HG03135 (cell line): ENCODE data around the gene ISL1.

Experiments
- ATAC-seq: cut with Tn5 transposase; IDR thresholded peaks from one replicate; pipeline ENCODE4 v1.9.1; 2021; ENCODE audit warnings: mild to moderate bottlenecking, moderate library complexity; ENCODE audit not compliant: unreplicated experiment

Gene ISL1

DNA sequence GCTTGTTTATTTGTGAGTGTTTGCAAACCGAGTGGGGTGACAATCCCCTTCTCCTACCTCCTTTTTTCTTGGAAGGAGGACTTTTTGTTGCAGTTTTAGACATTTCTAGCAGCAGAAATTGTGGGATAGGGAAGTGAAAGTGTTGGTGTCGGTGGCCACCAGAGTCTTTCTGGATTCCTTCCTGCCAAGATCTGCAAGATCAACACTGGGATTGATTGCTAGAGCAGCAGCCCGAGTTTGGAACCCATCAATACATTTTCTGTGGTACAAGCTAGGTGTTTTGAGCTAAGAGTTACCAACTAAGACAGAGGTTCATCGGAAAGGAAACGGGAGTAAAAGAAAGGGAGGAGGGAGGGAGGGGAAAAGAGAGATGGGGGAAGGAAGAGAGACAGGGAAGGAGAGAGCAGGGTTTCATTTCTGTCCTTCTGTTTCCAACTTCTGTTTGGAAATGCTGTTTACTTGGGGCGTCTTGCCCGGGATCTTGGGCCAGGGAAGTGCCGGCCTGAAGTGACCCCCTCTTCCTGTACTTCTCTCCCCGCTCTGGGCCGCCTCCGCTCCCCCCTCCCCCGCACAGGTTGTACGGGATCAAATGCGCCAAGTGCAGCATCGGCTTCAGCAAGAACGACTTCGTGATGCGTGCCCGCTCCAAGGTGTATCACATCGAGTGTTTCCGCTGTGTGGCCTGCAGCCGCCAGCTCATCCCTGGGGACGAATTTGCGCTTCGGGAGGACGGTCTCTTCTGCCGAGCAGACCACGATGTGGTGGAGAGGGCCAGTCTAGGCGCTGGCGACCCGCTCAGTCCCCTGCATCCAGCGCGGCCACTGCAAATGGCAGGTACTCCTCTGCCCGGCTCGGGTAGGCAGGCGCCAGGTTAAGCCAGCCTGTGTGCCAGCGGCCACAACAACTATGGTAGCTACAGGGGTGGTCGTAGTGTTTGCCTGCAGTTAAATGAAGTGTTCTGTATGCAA, 4.0 kb downstream of the ISL1 start:
- ATAC-seq, result no peak

DNA sequence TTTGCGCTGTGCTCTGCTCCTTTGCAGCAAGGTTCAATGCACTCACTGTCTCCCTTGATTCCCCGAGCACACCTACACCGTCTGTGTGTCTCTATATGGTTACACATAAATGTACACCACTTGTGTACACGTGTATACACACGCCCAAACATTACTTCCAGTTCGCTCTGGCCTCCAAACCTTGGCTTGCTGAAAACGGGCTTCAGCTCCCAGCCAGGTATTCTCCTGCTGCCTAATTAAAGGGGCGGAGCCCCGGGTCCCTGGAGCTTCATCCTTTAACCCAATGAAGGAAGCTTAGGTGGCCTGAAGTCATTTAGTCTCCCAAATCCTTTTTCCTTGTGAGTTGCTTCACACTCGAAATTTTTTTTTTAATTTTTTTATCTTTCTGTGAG, 4.6 kb downstream of the ISL1 start:
- no peak for ATAC-seq

DNA sequence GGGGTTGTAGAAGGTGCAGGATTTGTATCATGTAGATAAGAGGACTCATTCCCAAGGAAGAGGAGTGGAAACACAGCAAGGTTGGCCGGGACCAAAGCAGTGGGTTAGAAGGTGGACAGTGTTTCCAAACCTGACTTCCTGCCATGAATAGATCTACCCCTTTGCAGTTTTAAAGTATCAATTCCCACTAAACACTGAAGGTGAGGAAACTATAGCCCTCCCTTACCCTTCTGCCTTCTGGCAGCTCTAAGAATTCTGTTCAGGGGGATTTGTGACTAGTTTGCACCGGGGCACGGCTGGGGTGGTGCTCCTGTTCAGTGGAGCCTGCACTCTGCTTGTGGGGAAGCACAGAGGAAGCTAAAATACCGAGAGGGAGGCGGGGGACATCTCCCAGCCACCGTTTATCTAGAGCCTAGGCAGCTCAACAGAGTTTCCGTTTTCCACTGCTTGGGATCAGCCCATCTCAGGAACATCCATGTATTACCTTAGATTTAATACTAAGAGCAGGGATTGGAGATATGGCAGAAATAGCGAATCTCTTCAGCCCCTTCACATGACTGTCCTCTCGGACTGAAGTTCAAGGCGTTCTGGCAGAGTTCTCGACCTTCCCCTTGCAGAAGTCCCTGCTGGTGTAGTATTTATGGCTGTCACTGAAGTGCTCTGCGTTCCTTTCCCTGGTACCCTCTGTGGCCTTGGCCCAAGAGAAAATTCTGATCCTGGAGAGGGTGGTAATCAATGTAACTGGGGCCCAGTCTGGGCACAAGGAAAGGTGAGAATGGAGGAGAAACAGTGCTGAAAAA, 5.4 kb downstream of the ISL1 start:
- ATAC-seq, result no peak

DNA sequence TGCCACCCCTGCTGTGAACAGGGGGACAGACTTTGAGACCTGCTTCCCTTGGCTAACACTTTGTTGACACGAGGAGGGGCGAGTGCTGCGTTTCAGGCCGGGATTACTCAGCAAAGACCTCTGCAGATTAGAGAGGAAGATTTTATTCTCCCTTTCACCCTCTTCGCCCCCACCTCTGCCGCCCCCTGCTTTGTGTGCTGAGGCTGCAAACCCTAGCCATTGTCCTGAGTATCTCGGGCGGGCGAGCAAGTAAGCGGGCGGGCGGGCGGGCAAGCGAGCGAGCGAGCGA, 6.0 kb downstream of the ISL1 start:
- no peak for ATAC-seq

DNA sequence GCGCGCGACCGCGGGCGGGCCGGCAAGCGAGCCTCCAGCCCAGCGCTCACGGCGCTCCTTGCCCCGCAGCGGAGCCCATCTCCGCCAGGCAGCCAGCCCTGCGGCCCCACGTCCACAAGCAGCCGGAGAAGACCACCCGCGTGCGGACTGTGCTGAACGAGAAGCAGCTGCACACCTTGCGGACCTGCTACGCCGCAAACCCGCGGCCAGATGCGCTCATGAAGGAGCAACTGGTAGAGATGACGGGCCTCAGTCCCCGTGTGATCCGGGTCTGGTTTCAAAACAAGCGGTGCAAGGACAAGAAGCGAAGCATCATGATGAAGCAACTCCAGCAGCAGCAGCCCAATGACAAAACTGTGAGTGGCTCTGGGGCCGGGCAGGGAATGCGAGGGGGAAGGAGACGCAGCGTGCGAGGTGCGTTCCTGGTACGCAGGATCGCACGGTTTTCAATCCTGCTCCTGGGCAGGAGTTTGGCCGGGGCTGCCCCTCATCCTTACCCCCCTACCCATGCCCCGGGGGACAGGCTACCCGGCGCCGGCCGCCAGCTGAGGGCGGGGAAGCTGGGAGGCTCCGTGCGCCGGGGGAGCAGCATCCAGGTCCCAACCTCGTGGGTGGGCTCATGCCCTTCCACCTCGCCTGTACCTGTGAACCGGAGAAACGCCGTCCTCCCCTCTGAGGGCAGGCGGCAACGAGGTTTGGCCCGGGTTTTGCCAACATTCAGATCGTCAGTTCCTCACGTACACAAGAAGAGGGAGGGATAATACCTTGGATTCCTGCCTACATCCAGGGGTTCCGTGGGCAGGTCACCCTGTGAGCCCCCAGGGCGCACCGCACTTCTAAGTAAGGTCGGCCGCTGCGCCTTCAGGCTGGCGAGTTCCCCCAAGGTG, 6.6 kb downstream of the ISL1 start:
- ATAC-seq, result no peak

DNA sequence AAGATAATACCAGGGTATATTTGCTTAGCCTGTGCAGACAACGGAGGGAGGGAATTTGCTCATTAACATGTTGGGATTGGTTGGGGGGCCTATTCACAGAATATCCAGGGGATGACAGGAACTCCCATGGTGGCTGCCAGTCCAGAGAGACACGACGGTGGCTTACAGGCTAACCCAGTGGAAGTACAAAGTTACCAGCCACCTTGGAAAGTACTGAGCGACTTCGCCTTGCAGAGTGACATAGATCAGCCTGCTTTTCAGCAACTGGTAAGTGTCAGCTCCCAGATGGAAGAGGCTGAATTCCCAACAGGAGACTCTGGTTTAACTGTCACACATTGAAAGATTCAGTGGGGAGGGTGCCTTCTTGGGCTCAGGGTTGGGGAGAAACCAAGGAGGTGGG, 7.9 kb downstream of the ISL1 start:
- no peak for ATAC-seq

DNA sequence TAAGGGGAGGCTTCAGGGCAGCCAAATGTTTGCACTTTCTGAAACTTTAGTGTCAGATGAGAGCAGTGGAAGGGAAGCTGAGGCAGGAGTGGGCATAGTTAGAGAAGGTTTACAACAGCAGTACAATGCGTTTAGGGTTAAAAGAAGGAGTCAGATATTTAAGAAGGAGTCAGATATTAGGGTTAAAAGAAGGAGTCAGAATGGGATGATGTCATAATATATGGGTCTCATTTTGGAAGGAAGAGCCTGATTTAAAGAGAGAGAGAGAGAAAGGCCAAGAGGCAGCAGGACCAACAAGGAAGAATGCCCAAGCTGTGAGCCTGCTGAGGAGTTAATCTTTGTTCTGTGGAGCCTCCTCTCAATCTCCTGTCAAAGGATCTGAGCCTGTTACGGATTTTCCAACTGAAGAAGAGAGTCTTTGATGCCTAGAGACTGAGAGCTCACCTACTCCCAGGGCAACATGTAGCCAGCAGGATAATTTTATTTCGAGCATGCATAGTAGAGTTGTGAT, 9.5 kb downstream of the ISL1 start:
- ATAC-seq, result no peak

DNA sequence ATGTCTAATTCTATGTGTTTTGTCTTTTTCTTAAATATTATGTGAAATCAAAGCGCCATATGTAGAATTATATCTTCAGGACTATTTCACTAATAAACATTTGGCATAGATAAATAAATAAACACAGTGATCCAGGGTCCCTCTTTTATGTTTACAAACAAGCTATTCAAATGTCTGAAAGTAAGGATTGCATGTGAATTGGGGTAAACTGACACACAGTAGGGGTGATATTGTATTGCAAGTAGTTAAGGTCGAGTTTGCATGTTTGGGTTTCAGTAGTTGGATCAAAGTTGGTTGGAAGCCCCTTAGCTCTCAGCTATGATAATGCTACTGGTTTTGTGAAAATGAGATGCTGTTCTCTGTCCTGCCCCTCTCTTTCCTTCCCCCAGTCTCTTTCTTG, 11.4 kb downstream of the ISL1 start:
- no peak for ATAC-seq

DNA sequence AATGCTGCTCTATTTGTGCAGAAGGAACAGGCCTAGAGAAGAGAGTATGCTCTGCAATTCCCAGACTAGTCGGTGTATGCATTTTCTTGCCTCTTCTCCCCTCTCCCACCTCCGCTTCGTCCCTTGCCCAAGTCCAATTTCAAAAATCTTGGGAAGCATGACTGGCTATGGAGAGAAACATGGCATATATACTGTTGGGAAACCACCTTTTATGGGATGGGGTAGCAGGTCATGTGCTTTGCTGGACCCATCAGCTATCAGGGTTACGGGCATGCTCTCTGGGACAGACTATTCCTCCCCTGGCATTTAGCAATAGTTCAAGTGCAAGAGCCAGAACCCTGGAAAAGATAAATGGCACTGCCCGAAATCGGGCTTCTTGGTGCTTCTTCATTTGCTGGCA, 12.0 kb downstream of the ISL1 start:
- no peak for ATAC-seq

DNA sequence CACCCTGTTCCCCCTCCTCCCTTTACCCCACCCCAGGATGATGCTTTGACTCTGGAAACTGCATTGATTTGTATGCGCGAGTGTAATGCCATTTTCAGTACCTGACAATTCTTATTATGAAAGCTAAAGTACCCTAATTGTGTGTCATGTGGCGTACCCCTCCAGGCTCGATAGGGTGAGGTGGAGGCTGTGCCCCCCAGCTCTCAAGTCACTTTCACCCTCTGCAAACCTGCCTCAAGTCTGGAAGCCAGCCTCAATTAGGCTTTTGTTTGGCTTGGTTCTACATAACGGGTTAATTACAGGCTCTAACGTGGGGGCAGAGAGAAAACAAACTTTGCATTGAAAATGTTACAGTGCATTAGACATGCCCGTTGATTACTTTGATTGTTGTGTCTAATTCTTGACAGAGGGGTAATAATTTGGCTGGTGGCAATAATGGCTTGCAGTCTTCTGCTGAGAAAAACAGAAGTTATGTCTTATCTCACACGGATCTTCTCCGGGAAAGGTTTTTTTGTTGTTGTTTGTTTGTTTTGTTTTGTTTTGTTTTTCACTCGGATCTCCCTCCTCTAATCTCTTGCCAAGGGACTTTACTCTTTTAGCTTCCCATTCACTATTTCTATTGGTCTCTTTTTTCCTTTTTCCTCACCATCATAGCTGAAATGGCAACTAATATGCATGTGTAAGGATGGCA, 12.6 kb downstream of the ISL1 start:
- ATAC-seq, result no peak

DNA sequence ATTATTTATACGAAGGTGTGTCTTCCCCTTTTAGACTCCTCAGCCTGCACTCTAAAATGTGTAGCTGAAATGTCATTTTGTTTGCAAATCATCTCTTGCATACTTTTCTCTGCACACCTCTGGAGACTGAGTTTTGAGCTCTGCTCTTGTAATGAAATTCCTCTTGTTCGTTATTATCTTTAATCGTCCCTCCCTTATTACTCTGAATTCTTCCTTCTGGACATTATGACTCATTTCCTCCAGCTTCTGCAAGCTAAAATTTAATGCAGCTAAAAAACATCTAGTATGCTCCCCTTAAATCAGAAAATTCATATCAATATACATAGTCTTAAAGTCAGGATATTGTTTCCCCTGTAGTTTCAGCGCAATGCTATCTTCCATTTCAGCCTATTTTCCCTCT, 13.5 kb downstream of the ISL1 start:
- no peak for ATAC-seq

DNA sequence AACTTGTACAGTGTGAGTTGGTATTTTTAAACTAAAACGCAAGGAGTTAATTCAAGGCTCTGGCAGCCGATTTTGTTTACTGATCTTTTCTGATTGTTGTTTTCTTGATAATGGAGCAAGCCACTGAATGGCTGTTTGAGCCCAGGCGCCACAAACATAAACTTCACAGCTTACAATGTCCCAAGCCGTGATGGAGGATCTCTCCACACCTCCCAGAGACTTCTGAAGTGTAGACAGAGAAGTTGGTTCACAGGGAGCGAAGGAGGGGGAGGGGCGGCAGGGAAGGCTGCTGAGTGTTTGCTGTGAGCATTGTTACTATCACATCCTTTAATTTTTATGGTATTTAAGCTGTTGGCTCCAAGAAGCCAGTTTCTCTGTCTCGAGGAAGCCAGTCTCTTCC, 14.7 kb downstream of the ISL1 start:
- no peak for ATAC-seq

DNA sequence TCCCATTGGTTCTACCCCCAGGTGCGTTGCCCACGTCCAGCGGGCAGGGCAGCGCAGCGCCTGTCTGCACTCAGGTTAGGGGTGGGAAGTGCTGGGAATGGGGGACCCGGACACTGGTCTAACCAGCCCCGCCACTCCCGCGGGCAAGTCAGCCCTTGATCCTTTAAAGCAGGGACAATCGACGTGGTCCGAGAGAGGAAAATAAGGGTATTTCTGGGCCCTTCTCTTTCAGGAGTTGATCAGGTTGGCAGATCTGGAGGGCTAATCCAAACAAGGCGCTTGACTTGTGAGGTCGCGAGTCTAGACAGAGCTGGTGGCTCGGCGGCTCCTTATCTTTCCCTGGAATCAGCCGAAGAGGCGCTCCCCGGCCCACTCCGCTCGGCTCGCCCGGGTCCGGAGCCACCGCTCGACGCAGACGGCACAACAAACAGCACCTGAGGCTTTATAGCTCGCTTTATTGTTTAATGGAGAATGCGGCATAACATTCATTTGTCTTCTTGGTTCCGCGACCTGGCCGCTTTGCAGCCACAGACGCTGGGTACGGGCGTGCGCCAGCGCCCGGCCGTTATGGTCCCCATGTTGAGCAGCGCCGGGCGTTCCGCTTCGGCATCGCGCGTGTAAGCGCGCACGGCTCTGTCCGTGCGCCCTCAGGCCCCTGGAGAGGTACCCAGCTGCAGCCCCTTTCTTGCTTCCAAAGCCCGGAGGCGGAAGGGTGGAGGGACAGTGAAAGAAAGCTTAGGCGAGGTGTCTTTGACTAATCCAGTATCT, 15.8 kb downstream of the ISL1 start:
- ATAC-seq, result no peak

DNA sequence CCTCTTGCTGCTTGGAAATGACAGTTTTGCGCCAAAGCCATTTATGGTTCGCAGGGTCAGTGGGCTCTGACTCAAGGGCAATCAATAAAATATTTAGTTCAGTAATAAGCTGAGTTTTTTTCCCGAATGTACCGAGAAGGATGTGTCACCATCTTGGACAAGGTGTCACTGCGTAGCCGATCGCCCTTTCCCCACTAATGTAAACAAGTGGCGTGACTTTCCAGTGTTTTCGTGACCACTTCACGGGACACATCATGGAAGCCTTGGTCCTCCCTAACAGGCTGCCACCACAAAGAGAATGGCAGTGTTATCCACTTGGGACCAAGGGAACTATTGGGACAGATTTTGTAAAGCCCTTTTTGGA, 16.4 kb downstream of the ISL1 start:
- ATAC-seq, result no peak

DNA sequence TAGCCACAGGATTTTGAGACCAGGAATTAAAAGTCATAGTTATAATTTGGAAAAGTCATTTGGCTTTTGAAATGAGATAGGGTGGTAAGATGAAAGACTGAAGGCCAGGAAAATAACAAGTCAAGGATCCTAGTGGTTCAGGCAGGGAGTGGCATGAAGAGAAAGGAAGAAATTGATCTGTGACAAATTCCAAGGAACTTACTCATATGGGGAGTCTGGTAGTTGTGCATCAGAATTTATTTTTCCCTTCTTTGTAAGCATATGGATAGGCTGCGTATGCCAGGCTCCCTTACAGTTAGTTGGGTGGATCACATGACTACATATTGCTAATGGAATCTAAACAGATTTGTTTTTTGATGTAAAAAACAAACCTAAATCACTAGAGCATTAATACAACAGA, 21.0 kb downstream of the ISL1 start:
- no peak for ATAC-seq

DNA sequence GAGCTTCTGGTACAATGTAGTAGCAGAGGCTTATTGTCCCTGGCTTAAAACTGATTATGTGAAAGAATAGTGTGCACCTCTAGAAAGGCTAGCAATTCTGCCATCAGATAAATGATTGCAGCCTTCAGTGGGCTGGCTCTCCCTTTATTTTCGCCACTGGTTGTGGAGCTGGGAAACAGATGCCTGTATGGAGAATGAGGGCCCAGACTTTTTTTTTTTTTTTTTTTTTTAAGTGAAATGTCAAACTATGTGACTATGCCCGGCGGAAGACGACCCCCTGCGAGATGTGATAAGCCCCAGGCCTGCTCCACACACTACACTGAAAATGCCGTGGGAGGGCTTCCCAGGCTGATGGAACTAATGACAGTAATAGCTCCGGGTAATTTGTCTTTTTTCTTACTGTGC, 28.7 kb downstream of the ISL1 start:
- no peak for ATAC-seq

DNA sequence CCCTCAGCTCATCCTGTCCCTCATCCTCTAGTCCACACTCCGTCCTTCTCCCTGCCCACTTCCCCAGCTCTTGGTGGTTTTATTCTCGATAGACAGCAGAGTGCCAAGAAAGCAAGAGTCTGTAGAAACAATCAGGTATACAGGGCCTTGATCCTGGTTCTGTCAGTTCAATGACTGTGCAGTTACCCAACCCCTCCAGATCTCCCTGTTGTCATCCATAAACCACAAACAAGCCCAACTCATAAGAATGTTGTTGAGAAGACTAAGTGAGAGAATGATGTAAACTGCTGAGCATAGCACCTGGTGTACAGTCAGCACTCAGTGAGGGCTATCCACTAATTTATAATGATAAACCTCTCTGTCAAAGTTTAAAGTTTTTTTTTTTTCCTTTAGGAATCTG, 31.3 kb downstream of the ISL1 start:
- ATAC-seq, result no peak

DNA sequence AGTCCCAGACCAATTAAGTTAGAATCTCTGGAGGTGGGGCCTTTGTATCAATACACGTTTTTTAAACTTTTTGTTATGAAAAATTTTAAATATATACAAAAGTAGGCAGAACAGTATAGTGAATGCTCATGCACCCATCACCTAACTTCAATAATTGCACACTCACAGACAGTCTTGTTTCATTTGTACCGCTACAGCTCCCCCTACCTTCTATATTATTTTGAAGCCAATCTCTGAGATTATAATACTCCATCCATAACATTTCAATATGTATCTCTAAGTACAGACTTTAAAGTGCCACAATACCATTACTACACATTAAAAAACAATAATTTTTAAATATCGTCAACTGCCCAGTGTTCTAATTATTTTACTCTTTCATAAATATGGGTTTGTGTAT, 32.9 kb downstream of the ISL1 start:
- ATAC-seq, result no peak

DNA sequence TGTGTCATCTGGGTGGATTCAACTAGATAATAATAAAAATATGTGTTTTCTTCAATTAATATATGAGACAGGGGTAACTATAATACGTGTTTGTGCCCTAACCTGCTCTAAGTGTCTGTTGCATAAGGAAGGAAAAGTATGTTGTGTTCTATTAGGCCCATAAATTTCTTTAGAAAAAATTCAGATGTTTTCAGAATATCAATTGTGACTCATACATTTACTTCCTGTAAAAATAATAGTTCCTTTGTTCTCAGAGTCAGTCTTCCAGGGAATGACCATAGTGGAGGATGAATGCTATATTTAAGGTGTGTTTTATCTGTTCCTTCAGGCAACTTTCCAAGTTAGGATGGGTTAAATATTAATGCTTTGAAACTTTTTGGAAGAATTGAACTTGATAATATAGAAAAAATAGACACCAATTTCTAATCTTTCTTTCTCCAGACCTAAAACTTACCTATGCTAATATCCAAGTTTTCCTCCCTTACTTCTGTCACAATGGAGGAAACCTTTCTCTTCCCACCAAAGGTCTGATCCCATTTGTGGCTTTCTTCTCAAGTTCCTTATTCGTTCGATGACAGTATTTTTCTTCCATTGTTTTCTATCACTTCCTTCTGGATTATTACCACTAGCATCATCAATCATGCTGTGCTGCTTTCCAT, 49.9 kb downstream of the ISL1 start:
- ATAC-seq, result no peak
